Measurements from ENCODE around the gene ATAD3B.
"Not testable (repeated sequence)": the region's sequence is repeated elsewhere in the genome, so short reads cannot be mapped to it uniquely, and the experiment has no call there.

The ATAD3B gene

DNA sequence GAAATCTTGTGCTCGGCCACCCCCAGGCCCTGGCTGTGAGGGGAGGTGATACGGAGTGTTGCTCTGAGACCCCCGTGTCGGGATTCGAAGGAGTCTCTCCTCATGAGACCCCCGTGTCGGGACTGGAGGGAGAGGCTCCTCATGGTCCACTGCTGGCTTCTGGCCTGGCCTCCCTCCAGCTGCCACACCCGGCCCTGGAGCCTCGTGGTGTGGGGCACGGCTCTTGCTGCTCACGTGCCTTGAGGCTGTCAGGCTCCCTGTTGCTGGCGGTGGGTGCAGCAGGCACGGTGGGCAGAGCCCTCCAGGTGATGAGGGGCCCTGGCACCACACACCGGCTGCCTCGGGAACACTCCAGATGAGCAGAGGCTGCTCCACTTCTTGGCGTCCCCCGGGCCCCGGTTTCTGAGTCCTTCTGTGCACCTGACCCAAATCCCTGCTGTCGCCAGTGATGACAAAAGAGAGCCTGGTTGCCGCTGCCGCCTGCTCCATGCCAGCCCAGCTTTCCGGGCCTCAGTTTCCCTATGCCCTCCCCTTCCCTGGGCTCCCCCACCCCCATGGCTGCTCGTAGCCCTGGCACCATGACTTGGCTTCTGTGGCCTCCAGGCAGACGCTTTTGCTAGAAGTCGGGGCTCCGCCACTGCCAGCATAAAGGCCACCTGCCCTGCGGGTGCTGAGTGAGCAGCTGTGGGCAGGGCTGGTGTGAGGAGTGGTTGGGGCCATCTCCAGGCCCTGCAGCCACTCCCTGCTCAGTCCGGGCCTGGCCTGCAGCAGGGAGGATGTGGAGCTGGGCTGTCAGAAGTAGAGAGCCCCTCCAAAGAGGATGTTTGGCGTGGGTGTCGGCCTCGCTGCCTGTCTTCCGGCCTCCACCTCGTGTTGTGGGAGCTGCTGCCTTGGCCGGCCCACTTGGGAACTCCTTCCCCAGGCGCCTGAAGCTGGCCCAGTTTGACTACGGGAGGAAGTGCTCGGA lies 57.0 kb downstream of the ATAD3B start:
- DNase-seq (ENCODE audit: low read depth) = no peak
- TF ChIP-seq, protein P1, sequence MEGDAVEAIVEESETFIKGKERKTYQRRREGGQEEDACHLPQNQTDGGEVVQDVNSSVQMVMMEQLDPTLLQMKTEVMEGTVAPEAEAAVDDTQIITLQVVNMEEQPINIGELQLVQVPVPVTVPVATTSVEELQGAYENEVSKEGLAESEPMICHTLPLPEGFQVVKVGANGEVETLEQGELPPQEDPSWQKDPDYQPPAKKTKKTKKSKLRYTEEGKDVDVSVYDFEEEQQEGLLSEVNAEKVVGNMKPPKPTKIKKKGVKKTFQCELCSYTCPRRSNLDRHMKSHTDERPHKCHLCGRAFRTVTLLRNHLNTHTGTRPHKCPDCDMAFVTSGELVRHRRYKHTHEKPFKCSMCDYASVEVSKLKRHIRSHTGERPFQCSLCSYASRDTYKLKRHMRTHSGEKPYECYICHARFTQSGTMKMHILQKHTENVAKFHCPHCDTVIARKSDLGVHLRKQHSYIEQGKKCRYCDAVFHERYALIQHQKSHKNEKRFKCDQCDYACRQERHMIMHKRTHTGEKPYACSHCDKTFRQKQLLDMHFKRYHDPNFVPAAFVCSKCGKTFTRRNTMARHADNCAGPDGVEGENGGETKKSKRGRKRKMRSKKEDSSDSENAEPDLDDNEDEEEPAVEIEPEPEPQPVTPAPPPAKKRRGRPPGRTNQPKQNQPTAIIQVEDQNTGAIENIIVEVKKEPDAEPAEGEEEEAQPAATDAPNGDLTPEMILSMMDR (IDR thresholded peaks at IDR 0.05; ENCODE audit: insufficient read depth, low read depth, low read length, missing control alignments) = no peak

DNA sequence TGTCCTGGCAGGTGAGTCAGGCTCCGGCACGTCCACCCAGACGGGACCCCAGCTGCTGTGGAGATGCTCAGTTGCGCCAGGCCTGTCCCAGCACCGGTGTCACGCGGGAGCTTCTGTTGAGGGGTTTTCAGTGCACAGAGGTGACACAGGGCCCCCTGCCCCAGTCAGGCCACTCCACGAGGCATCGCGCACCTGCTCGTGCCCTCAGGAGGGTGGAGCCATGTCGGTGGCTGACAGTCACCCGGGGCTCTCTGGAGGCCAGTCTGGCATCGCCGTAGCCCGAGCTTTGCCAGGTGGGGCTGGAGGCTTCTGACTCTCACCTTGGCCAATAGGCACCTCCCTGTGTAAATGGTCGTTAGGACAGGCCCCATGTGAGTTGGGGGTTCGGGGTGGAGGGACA lies 57.8 kb downstream of the ATAD3B start:
- no peak for DNase-seq (ENCODE audit: low read depth)
- TF ChIP-seq, protein P1 (IDR thresholded peaks at IDR 0.05; ENCODE audit: insufficient read depth, low read depth, low read length, missing control alignments) = no peak

More for the DNA sequence above, 57.0 kb downstream of the ATAD3B start:
- H3K4me3 ChIP-seq (ENCODE audit: low read length) = no peak overlapping the region

DNA sequence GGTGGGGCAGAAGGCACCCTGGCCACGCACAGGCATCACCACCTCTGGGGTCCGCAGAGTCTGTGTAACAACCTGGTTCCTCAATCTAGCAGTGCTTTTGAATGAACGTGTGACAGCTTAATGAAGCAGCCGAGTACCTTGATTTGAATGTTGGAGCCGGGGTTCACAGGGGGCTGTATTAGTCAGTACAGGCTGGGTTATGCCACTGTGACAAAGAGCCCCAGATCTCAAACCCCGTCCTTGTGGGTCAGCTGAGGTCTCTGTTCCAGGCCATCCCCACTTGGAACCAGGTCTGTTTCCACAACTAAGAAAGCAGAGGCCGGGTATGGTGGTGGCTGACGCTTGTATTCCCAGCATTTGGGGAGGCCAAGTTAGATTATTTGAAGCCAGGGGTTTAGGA lies 58.4 kb downstream of the ATAD3B start:
- H3K4me3 ChIP-seq (ENCODE audit: low read length) = no peak overlapping the region
- TF ChIP-seq, protein P1 (IDR thresholded peaks at IDR 0.05; ENCODE audit: insufficient read depth, low read depth, low read length, missing control alignments) = no peak
- no peak for DNase-seq (ENCODE audit: low read depth)

More for the DNA sequence above, 57.8 kb downstream of the ATAD3B start:
- no peak overlapping the region for H3K4me3 ChIP-seq (ENCODE audit: low read length)

DNA sequence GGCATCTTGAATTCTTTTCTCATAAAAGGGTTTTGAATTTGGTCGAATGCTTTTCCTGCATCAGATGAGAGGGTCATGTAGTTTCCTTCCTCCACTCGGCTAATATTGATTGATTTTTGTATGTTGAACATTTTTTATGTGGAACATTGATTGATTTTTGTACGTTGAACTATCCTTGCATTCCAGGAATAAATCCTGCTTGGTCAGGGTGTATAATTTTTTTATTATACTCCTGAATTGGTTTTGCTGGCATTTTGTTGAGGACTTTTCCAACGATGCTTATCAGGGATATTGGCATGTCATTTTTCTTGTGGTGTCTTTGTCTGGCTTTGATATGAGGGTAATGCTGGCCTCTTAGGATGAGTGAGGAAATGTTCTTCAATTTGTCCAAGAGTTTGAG lies 60.4 kb downstream of the ATAD3B start:
- no peak for DNase-seq (ENCODE audit: low read depth)
- no peak overlapping the region for H3K4me3 ChIP-seq (ENCODE audit: low read length)
- TF ChIP-seq, protein P1 (IDR thresholded peaks at IDR 0.05; ENCODE audit: insufficient read depth, low read depth, low read length, missing control alignments) = no peak

DNA sequence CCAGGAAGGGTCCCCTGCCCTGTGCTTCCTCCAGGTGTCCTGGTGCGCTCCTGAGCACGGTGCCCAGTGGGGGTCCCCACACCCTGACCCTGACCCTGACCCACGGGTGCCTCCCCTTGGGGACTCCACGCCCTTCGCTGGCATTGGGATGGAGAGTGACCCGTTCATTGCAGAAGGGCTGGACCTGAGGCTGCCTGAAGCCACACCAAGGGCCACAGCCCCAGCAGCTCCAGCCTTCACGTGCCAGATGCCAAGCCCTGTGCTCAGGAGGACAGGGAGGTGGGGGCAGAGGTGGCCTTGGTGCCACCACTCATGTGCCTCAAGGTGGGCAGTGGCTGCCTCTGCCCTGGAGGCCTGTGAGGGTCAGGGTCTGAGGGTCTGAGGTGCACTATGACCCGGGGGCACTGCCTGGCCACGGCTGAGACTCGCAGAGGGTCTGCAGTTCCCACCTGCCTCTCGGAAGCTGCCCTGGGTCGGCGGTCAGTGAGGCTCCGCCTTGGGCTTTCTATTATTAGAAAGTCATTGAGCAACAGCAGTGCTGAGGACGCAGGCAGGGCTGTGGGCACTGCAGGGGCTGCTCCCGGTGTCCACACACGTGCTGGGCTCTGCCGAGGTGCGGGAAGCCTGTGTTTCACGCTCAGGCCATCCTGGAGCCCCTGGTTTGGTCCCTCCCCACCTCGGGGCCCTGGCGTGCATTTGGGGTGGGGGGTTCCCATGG lies 61.8 kb downstream of the ATAD3B start:
- not testable (repeated sequence) for H3K4me3 ChIP-seq (ENCODE audit: low read length); DNase-seq (ENCODE audit: low read depth)

DNA sequence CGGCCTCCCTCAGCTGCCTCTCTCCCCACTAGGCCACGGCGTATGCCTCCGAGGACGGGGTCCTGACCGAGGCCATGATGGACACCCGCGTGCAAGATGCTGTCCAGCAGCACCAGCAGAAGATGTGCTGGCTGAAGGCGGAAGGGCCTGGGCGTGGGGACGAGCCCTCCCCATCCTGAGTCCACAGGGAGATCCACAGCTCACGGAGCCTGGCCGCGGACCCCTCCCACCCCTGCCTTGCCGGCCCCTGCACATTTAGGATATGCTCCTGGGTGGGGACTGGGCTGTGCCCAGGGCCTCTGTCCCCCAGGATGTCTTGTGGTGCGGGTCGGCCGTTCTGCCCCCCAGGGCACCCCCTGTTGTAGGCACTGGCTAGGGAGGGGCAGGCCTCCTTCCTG lies 62.3 kb downstream of the ATAD3B start:
- not testable (repeated sequence) for H3K4me3 ChIP-seq (ENCODE audit: low read length); DNase-seq (ENCODE audit: low read depth)

DNA sequence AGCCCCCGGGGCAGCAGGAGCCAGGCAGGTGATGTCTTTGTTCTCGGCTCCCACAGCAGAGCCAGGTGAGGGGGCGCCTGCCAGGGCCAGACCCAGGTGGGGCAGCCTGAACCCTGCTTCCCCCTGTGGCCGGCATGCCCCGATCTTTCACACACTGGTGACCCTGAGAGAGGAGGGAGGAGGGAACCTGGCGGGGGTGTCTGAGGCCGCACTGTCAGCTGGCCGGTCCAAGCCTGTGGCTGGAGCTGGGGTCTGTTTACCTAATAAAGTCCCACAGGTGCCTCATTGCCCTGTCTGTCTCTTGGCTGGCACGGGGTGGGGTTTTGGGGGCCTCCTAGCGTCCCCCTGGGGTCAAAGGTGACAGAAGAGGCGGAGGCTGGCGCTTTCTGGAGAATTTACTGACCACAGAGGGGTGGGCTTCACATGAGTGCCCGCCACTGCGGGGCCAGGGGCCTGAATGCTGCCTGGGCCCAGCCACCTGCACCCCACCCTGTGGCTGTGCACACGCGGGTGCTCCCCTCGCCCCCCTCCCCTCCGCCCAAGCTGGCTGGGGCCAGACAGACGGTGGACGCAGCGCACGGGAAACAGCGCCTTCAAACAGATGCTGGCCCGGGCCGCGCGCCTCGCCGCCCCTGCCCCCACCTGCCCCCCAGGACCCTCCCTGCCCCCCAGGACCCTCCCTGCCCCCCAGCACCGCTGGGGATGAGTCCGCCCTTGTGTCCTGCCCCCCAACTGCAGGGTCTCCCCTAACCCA lies 63.0 kb downstream of the ATAD3B start:
- DNase-seq (ENCODE audit: low read depth) = no peak
- no peak overlapping the region for H3K4me3 ChIP-seq (ENCODE audit: low read length)
- TF ChIP-seq, protein P1 (IDR thresholded peaks at IDR 0.05; ENCODE audit: insufficient read depth, low read depth, low read length, missing control alignments) = no peak
